HG03159 (cell line): ENCODE results near the gene NFASC.

Experiments used
- ATAC-seq: cut with Tn5 transposase; IDR thresholded peaks from one replicate; pipeline ENCODE4 v1.9.1; 2021; ENCODE audit warnings: mild to moderate bottlenecking, moderate library complexity; ENCODE audit not compliant: unreplicated experiment

Gene NFASC

GRCh38 chr1:204927673-204928641 is 57.3 kb downstream of the NFASC start:
- no peak for ATAC-seq

- no peak for ATAC-seq
These were observed 58.2 kb downstream of the NFASC start for GRCh38 chr1:204928671-204929486.

- ATAC-seq, result no peak
These were observed 59.0 kb downstream of the NFASC start for GRCh38 chr1:204929487-204930154.

- ATAC-seq, result no peak
These were observed 59.5 kb downstream of the NFASC start for GRCh38 chr1:204930155-204930523.

- no peak for ATAC-seq
These were observed 60.7 kb downstream of the NFASC start for GRCh38 chr1:204931313-204931712.

GRCh38 chr1:204931768-204932572 is 61.3 kb downstream of the NFASC start:
- ATAC-seq, result no peak

- ATAC-seq, result no peak
These were observed 61.9 kb downstream of the NFASC start for GRCh38 chr1:204932573-204932909.

- no peak for ATAC-seq
These were observed 64.5 kb downstream of the NFASC start for GRCh38 chr1:204935155-204935554.

GRCh38 chr1:204936765-204937164 is 66.1 kb downstream of the NFASC start:
- no peak for ATAC-seq

- no peak for ATAC-seq
These were observed 67.2 kb downstream of the NFASC start for GRCh38 chr1:204937901-204938300.

GRCh38 chr1:204940591-204940990 is 69.9 kb downstream of the NFASC start:
- no peak for ATAC-seq

- no peak for ATAC-seq
These were observed 71.0 kb downstream of the NFASC start for GRCh38 chr1:204941421-204942338.

GRCh38 chr1:204943495-204943894 is 72.8 kb downstream of the NFASC start:
- ATAC-seq, result no peak

GRCh38 chr1:204944662-204945061 is 74.0 kb downstream of the NFASC start:
- ATAC-seq, result no peak

GRCh38 chr1:204945565-204945977 is 74.9 kb downstream of the NFASC start:
- no peak for ATAC-seq

GRCh38 chr1:204946640-204947039 is 76.0 kb downstream of the NFASC start:
- ATAC-seq, result no peak

- no peak for ATAC-seq
These were observed 76.7 kb downstream of the NFASC start for GRCh38 chr1:204947338-204947737.

- ATAC-seq, result no peak
These were observed 77.1 kb downstream of the NFASC start for GRCh38 chr1:204947747-204948146.

- no peak for ATAC-seq
These were observed 79.8 kb downstream of the NFASC start for GRCh38 chr1:204950353-204951001.
